HG02870 (cell line): ENCODE results near the gene OXCT2.
"Not testable (repeated sequence)": the region's sequence is repeated elsewhere in the genome, so short reads cannot be mapped to it uniquely, and the experiment has no call there.

Source experiments
- ATAC-seq: cut with Tn5 transposase; IDR thresholded peaks from one replicate; pipeline ENCODE4 v1.9.1; 2021; ENCODE audit warnings: mild to moderate bottlenecking, moderate library complexity; ENCODE audit not compliant: unreplicated experiment

OXCT2 gene

GRCh38 chr1:39787964-39788363, 16.8 kb upstream of the OXCT2 start:
- ATAC-seq: not testable (repeated sequence)

- no peak for ATAC-seq
These were observed 16.3 kb upstream of the OXCT2 start for GRCh38 chr1:39787468-39787867.

DNA sequence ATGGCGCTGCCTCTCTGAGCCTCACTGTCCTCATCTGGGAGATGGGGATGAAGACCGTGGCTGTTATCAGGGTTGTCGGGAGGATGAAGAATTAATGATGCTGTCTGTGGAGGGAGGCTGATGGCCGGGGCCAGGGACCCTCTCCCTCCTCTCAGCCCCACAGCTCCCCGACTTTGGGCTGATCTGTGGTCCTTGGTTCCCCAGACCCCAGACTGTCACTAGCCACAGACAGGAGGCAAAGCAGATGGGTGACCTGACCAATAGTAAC, 15.9 kb upstream of the OXCT2 start:
- ATAC-seq: not testable (repeated sequence)

DNA sequence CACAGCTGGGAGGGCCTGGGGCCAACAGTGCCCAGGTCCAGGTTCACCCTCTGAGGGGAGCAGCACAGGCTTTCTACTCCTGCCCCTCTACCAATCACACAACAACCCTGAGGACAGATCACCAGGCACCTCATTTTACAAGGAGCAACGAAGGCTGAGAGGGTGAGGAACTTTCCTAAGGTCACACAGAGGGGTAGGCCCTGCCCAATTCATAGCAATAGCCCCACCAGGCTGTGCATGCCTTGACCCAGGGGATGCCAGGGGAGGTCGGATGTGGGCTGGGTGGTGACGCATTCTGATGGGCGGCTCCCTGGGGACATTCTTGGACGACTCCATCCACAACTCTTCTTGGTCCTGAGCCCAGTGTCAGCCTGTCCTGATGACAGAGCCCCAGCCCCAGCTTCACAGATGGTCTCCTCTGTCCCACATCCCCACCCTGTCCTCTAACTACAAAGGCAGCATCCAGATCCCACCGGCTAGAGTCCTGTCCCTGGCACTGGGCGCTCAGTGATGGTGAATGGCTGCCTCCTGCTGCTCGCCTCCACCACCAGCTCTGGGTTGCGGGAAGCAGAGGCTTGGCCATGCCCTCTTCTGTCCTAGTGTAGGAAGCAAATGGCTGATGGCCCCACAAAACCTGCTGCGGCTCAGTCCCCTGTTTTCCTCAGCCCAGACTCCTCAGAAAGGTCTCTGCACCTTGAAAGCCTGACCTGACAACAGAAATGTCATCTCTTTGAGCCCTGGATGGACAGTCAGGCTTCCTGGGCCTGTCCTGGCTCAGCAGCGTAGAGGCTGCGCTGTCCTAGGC, 15.4 kb upstream of the OXCT2 start:
- ATAC-seq: not testable (repeated sequence)

DNA sequence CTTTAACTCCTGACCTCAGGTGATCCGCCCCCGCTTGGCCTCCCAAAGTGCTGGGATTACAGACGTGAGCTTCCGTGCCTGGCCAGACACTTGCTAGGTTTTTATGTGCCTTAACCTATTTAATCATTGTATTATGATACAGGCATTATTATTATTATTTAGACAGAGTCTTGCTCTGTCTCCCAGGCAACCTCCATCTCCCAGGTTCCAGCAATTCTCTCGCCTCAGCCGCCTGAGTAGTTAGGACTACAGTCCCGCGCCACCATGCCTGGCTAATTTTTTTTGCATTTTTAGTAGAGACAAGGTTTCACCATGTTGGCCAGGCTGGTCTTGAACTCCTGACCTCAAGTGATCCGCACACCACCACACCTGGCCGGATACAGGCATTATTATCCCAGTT, 11.5 kb upstream of the OXCT2 start:
- not testable (repeated sequence) for ATAC-seq

GRCh38 chr1:39782103-39782502, 11.0 kb upstream of the OXCT2 start:
- ATAC-seq: no peak

DNA sequence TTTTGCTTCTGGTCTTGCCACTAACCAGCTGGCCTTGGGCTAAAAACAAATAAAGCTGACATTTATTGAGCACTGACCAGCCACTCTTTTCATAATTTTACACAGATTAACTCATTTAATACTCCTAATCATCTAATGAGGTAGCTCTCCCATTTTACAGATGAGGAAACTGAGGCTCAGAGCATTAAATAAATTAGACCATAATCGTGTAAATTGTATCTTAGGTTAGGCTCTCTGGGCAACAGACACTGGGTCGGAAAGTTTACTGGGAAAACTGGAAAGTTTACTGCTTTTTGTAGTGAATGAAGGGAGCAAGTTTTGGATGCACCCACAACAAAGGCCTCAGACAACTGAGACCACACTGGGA, 10.2 kb upstream of the OXCT2 start:
- ATAC-seq: no peak

DNA sequence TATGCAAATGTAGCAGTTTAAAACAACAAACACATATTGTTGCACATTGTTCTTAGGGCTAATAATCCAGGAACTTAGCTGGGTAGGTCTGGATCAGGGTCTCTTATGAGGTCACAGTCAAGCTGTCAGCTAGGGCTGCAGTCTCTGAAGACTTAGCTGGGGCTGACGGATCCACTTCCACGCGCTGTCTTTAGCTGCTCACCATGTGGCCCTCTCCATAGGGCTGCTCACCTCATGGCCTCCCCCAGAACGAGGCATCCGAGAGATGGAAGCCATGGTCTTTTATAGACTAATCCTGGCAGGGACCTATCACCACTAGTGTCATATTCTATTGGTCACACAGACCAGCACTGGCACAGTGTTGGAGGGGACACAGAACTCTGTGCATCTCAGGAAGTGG, 8.7 kb upstream of the OXCT2 start:
- no peak for ATAC-seq

DNA sequence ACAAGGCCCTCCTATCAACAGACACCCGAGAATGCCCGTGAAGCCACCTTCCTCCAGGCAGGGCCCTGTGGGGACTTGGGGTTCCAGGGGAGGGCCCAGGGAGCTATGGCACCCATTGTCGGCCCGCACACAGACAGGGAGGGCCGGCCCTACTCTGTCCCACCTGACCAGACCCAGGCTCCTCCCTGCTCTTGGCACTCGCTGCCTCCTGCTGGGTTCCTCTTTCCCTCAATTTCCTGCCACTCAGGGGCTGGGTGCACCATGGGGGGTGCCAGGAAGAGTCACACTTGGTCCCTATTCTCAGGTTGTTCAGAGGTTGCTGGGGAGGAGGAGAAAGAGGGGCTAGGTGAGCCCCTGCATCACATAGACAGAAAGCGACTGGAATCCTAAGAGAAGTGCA, 8.0 kb upstream of the OXCT2 start:
- no peak for ATAC-seq

GRCh38 chr1:39778463-39779099, 7.4 kb upstream of the OXCT2 start:
- not testable (repeated sequence) for ATAC-seq

DNA sequence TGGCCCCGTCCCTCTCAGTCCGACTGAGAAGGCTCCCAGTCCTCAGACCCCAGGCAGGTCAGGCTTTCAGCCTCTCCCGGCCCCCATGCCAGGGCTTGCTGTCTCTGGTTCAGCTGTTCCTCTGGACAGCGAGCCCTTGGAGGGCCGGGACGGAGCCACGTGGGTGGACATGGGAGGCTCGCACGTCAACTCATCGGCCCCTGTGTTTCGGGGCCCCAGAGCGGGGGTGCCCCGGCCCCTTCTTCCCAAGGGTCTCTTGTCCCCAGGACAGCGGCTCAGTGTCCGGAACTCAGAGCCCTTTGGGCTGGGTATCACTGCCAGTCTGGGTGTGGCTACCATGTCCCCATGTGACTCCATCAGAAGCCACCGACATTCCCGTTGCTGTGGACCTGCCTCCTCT, 6.7 kb upstream of the OXCT2 start:
- ATAC-seq: not testable (repeated sequence)

DNA sequence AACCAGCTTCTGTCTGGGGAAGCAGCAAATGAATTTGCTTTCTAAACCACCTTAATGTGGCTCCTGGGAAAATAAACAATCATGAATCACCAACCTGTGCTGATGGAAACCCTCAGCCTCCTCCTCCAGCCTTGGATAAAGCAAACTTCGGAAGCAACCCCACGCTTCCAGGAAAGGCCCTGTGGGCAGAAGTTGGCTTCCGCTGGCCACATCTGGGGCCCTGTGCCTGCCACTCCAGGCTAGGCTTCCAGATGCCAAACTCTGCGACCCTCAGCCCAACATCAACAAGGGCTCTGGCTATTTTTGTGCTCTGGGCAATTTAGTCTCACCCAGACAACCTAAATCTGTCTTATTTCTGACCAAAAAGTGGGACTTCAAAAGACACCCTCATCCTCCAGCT, 6.2 kb upstream of the OXCT2 start:
- ATAC-seq: no peak

- no peak for ATAC-seq
These were observed 5.7 kb upstream of the OXCT2 start for GRCh38 chr1:39776886-39777285.

- ATAC-seq: peak; percentile 36
These were observed 5.2 kb upstream of the OXCT2 start for GRCh38 chr1:39776400-39776713.

DNA sequence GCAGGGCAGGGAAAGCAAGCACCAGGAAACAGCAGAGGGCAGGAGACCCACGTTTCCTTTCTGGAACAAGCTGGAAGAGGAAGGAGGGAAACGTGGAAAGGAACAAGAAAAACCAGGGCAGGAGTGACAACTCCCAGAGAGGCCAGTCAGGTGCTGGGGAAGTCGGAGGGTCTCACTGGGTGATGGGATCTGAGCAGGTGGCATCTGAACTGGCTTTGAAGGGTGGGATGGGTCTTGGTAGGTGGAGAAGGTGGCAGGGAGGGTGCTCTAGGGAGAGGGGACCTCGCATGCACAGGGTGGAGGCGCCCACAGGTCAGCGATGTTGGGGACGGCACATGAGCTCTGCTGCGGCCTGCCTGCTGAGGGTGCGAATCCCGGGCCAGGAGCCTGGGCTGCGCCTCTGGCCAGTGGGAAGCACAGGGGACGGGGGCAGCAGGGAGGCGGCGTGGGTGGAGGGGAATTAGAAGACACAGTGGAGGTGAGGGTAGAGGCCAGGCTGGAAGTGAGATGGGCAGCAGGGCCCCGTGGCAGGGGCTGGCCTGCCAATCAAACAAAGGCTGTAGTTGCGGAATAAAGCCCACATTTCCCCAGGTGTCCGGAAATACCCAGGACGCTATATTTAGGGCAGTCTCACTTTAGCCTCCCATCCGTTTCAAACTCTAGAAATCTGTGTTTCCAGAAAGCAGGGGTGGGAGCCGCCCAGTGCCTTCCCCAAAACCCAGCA, 4.7 kb upstream of the OXCT2 start:
- ATAC-seq: peak; percentile 39

- not testable (repeated sequence) for ATAC-seq
These were observed 4.0 kb upstream of the OXCT2 start for GRCh38 chr1:39775141-39775540.

GRCh38 chr1:39773369-39773979, 2.3 kb upstream of the OXCT2 start:
- ATAC-seq: not testable (repeated sequence)

DNA sequence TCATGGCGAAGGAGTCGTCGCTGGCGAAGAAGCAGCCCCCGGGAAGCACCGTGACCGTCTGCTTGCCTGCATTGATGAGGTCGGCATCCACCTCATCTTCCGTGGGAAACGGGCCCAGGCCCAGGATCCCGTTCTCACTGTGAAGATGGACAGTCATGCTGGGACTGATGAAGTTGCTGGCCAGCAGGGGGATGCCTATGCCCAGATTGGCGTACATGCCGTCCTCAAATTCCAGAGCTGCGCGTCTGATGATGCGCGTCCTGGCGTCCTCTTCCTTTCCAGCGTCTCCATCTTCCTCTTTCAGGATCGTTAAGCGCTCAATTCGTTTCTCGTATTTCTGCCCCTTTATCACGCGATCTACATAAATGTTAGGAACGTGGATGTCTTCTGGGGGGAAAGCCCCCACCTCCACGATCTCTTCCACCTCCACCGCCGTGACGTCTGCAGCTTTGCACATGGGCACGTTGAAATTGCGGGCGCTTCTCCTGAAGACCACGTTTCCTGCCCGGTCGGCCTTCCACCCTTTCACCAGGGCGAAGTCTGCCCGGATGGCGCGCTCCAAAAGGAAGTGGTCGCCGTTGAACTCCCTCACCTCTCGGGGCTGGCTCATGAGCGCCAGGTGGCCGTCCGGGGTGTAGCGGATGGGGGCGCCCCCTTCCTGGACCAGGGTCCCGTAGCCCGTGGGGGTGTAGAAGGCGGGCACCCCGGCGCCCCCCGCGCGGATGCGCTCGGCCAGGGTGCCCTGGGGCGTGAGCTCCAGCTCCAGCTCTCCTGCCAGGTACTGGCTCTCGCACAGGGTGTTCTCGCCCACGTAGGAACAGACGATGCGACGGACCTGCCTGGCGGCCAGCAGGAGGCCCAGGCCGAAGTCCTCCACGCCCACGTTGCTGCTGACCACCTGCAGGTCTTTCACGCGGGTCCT, 787 bp downstream of the OXCT2 start:
- not testable (repeated sequence) for ATAC-seq

- ATAC-seq: not testable (repeated sequence)
These were observed 1.6 kb downstream of the OXCT2 start for GRCh38 chr1:39769502-39769901.

- not testable (repeated sequence) for ATAC-seq
These were observed 4.7 kb downstream of the OXCT2 start for GRCh38 chr1:39766466-39766865.

DNA sequence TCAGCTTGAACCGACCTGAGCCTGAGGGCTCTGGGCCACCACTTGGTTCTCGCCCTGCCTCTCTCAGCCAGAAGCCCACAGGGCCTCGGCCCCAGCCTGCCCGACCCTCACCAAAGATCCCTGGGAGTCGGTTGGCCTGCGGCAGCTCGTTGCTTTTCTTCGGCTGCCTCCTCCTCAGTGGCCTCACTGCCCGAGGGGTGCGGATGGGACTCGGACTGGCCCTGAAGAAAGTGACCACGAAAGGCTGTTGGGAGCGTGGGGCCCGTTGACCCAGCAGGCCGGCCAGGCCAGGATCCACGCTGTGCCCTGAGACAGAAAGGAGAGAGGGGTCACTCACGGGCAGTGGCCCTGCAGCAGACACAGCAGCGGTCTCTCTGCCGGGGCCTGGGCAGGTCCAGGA, 6.6 kb downstream of the OXCT2 start:
- ATAC-seq: not testable (repeated sequence)
